Kidney (tissue), 14 donors: ENCODE results near the gene COL4A5. TPM values are rescaled to one million over a fixed set of nuclear protein-coding genes. Genes with fewer than 3 reads are reported as not detected.

Source experiments
- DNase-seq, 5 donors: peaks; one replicate each; pipeline ENCODE4 v3.0.0-alpha.2; 2013 to 2020
- FAIRE-seq: peaks from 2 replicates; lab custom pipeline; 2012; peaks lifted over from hg19 to GRCh38; lab: Jason Lieb, UNC
- H3K27ac ChIP-seq, 2 donors: one replicate each; pipeline ENCODE4 v1.7.0; 2013; ENCODE audit warnings: low read depth in 2 of 2, low read length in 2 of 2, inconsistent platforms in 1 of 2
- H3K27me3 ChIP-seq: one replicate; pipeline ENCODE4 v1.7.1; 2013; ENCODE audit warnings: low read length, inconsistent platforms; ENCODE audit not compliant: control insufficient read depth, insufficient read depth
- H3K36me3 ChIP-seq, 3 donors: one replicate each; pipeline versions ENCODE4 v1.7.0 to v1.7.1; 2013; ENCODE audit warnings: low read length in 3 of 3, control low read depth in 1 of 3, inconsistent platforms in 1 of 3; ENCODE audit not compliant: insufficient read depth in 3 of 3, control insufficient read depth in 2 of 3
- H3K4me1 ChIP-seq, 3 donors: one replicate each; pipeline versions ENCODE4 v1.7.0 to v1.7.1; 2013; ENCODE audit warnings: low read length in 3 of 3, inconsistent platforms in 1 of 3, low read depth in 1 of 3; ENCODE audit not compliant: control insufficient read depth in 2 of 3, insufficient read depth in 2 of 3
- H3K4me3 ChIP-seq, 3 donors: one replicate each; pipeline versions ENCODE4 v1.7.0 to v1.8.1; 2013; ENCODE audit warnings: low read length in 3 of 3, control low read depth in 1 of 3, inconsistent platforms in 1 of 3
- H3K9ac ChIP-seq, 3 donors: one replicate each; pipeline versions ENCODE4 v1.7.0 to v1.7.1; 2013; ENCODE audit warnings: low read length in 3 of 3, control low read depth in 1 of 3, inconsistent platforms in 1 of 3
- H3K9me3 ChIP-seq, 3 donors: one replicate each; pipeline versions ENCODE4 v1.7.0 to v1.7.1; 2013; ENCODE audit warnings: low read length in 3 of 3, control low read depth in 1 of 3, inconsistent platforms in 1 of 3; ENCODE audit not compliant: control insufficient read depth in 2 of 3, insufficient read depth in 1 of 3
- intact Hi-C: fragments of 100-400 bp; cut with DNase I; formaldehyde crosslinking; loops from one replicate; pipeline ENCODE4 v1.11.1; 2022
- polyA plus RNA-seq: library from polyadenylated mRNA; stranded (reverse); fragments of 350-450 nt; fragmentation: Illumina TruSeq; extraction: RNeasy Lipid Tissue Mini Kit (QIAGEN cat#74804); gene quantifications from one replicate; pipeline ENCODE4 v1.2.3, GENCODE V29; 2014; ENCODE audit warnings: low read depth, low replicate concordance; ENCODE audit not compliant: insufficient read depth
- total RNA-seq: library from RNA; stranded (reverse); fragmentation: NEBNext Ultra II Directional; extraction: Animal tissue kit (Norgen Biotek cat#: 25700); gene quantifications from one replicate; pipeline ENCODE4 v1.2.1, GENCODE V29; 2021
- TF ChIP-seq, protein P1 (sequence below): IDR thresholded peaks from 3 replicates; pipeline ENCODE4 v1.5.1; 2012; ENCODE audit warnings: mild to moderate bottlenecking, moderate library complexity, borderline replicate concordance; ENCODE audit not compliant: insufficient read depth; ENCODE audit errors: extremely low read depth
- donor health status: control.
- donor health status: control.
- donor health status: control.
- donor health status: control.
- donor health status: control.
- donor health status: DM: yes; HTN: yes; CAD: no.
- donor health status: Normal renal cell carcinoma (clear cell type).

COL4A5 gene
- total and polyA plus RNA-seq, 2 donors from 2014 or later, result 11.9 to 23.9 TPM

DNA sequence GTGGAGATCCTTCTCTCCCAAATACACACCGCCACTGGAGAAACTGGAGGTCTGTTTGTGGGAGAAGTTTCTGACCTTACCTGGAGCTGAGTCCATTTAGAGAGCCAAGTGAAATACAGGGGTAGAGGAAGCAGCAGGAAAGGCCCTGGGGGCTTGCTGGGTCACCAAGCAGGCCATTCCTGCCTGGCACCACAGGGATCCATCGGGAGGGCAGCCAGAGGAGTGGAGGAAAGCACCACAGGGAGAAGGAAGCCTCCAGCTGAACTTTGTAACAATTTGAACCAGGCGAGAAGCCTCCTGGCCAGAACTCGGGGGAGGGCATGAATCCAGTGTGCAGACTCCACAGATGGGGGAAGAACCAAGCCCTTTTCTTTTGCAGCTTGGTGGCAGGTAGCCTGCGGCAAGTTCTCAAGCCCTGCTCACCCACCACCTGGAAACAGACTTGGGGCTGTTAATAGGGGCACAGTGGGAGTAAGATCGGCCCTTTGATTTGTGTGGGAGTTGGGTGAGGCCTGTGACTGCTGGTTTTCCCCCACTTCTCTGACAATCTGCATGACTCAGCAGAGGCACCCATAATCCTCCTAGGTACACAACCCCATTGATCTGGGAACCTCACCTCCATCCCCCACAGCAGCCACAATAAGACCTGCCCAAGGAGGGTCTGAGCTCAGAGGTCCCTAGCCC, 202.1 kb downstream of the COL4A5 start:
- TF ChIP-seq, protein P1, sequence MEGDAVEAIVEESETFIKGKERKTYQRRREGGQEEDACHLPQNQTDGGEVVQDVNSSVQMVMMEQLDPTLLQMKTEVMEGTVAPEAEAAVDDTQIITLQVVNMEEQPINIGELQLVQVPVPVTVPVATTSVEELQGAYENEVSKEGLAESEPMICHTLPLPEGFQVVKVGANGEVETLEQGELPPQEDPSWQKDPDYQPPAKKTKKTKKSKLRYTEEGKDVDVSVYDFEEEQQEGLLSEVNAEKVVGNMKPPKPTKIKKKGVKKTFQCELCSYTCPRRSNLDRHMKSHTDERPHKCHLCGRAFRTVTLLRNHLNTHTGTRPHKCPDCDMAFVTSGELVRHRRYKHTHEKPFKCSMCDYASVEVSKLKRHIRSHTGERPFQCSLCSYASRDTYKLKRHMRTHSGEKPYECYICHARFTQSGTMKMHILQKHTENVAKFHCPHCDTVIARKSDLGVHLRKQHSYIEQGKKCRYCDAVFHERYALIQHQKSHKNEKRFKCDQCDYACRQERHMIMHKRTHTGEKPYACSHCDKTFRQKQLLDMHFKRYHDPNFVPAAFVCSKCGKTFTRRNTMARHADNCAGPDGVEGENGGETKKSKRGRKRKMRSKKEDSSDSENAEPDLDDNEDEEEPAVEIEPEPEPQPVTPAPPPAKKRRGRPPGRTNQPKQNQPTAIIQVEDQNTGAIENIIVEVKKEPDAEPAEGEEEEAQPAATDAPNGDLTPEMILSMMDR, result no peak
- no peaks in the 10 kb centered on the region for H3K36me3 ChIP-seq
- no peaks in the 10 kb centered on the region for H3K27me3 ChIP-seq
- H3K27ac ChIP-seq, result no peak overlapping the region
- intact Hi-C loops, result no loop called here
- no peak overlapping the region for H3K4me3 ChIP-seq
- H3K4me1 ChIP-seq, result no peaks in the 10 kb centered on the region
- FAIRE-seq, result no peak
- DNase-seq, result no peak
- no peak overlapping the region for H3K9ac ChIP-seq
- H3K9me3 ChIP-seq, result no peaks in the 10 kb centered on the region

DNA sequence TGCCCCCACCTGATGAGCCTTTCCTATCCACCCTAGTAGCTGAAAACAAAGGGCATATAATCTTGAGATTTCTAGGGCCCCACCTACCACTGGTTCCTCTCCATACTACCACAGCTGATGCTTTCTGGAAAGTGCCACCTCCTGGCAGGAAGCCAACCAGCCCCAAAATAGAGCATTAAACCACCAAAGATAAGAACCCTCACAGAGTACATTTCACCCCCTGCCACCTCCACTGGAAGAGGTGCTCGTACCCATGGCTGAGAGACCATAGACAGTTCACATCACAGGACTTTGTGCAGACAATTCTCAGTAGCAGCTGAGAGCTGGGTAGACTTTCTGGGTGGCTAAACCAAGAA, 202.6 kb downstream of the COL4A5 start:
- intact Hi-C loops, result no loop called here
- TF ChIP-seq, protein P1, result no peak
- FAIRE-seq, result no peak

DNA sequence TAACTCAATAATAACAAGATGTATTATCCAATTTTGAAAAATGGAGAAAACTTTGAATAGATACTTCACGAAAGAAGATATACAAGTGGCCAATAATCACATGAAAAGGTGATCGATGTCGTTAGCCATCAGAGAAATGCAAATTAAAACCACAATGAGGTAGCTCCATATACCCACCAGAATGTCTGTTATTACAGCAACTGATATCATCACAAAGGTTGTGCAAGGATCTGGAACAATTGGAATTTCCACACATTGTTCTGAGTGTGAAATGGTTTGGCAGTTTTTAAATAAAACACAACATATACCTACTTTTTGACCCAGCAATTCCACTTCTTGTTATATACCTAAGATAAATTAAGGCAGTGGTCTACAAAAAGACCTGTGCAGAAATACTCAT, 225.1 kb downstream of the COL4A5 start:
- FAIRE-seq, result no peak

More for the DNA sequence above, 202.6 kb downstream of the COL4A5 start:
- DNase-seq, result no peak
- no peaks in the 10 kb centered on the region for H3K36me3 ChIP-seq
- no peak overlapping the region for H3K27ac ChIP-seq
- H3K9me3 ChIP-seq, result no peaks in the 10 kb centered on the region
- no peaks in the 10 kb centered on the region for H3K27me3 ChIP-seq
- no peak overlapping the region for H3K9ac ChIP-seq
- no peaks in the 10 kb centered on the region for H3K4me1 ChIP-seq
- no peak overlapping the region for H3K4me3 ChIP-seq

More for the DNA sequence above, 225.1 kb downstream of the COL4A5 start:
- no peaks in the 10 kb centered on the region for H3K9me3 ChIP-seq
- intact Hi-C loops, result no loop called here
- no peaks in the 10 kb centered on the region for H3K4me1 ChIP-seq
- H3K9ac ChIP-seq, result no peak overlapping the region
- no peak overlapping the region for H3K27ac ChIP-seq
- TF ChIP-seq, protein P1, result no peak
- H3K36me3 ChIP-seq, result no peaks in the 10 kb centered on the region
- H3K27me3 ChIP-seq, result no peaks in the 10 kb centered on the region
- no peak overlapping the region for H3K4me3 ChIP-seq
- DNase-seq, result no peak
